GM12873 (cell line): Measurements from ENCODE around the gene RUNDC1.

Experiments
- CTCF ChIP-seq: IDR thresholded peaks from 2 replicates; pipeline ENCODE4 v1.5.1; 2012; ENCODE audit warnings: low read depth, mild to moderate bottlenecking, moderate library complexity, low read length, control low read depth; ENCODE audit not compliant: insufficient read depth; ENCODE audit errors: missing control alignments

The RUNDC1 gene

DNA sequence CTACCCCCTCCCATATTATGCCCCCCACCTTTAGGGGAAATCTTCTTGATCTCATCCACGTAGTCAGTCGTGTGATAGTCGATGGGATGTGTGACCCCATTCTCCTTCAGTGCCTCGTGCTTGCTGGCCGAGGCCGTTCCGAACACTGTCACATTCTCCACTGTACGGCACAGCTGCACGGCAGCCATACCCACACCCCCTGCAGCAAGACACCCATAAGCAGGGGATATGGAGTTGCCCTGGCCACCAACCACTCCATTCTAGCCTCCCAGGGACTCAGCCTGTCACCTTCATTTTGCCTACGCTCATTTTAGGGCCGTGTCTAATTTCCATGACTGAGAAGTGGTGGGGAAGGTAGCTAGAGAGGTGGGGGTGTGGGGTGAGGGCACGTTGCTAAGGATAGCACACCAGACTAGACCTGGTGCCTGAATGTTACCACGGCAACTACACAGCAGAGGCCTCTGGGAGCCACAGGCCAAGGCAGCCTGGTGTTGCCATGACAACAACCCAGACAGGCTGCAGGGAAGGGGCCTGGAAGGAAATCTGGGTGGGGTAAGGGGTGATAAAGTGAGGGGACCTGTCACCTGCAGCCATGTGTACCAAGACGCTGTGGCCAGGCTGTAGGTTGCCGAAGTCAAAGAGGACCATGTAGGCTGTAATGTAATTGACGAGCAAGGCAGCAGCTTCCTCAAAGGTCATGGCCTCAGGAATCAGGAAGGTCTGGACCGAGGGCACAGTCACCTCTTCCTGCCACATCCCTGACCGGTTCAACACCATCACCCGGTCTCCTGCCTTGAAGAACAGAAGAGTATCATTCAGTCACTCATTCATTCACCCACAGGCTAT is 37.9 kb downstream of the RUNDC1 start:
- TF ChIP-seq CTCF, result no peak

GRCh38 chr17:43018932-43019331 is 38.6 kb downstream of the RUNDC1 start:
- no peak for TF ChIP-seq CTCF

DNA sequence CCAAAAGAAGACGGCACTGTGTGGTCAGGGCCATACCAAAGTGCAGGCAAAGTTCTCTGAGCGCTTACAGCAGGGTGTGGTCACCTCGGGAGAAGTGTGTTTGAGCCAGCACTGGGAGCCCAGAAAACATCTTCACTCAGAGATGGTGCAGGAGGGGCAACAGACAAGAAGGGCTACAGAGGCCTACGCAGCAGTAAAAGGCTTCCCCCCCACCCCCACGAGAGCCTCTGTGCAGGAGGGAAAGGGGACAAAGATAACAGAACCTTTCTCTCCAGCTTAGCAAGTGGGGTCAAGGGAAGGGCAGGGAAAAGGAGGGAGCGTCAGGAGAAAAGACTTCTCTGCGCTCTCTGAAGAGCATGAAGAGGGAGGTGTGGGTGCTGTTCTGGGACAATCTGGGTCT is 39.1 kb downstream of the RUNDC1 start:
- no peak for TF ChIP-seq CTCF

DNA sequence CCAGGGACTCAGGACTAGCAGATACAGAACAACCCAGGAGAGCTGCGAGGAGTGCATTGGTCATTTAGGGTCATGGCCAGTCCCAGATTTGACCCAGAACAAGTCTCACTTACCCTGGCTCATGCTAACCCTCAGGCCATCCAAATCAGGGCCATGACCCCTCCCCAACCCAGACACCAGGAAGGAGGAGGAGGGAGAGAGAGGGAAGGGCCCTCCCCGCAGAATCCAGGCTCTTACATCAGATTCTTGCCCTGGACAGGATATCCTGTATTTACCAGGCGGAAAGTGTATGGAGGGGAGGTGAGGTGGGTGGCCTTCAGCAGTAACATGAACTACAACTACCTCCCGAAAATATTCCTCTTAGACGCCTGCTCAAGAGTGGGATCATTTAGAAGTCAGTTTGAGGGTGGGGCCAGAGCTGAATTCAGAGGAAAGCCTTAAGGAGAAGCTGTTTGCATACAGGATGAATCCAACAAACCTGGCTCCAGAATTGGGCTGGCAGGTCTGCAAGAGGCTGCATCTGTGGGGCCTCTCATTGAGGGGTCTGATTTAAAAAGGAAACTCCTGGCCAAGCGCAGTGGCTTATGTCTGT is 39.8 kb downstream of the RUNDC1 start:
- no peak for TF ChIP-seq CTCF

DNA sequence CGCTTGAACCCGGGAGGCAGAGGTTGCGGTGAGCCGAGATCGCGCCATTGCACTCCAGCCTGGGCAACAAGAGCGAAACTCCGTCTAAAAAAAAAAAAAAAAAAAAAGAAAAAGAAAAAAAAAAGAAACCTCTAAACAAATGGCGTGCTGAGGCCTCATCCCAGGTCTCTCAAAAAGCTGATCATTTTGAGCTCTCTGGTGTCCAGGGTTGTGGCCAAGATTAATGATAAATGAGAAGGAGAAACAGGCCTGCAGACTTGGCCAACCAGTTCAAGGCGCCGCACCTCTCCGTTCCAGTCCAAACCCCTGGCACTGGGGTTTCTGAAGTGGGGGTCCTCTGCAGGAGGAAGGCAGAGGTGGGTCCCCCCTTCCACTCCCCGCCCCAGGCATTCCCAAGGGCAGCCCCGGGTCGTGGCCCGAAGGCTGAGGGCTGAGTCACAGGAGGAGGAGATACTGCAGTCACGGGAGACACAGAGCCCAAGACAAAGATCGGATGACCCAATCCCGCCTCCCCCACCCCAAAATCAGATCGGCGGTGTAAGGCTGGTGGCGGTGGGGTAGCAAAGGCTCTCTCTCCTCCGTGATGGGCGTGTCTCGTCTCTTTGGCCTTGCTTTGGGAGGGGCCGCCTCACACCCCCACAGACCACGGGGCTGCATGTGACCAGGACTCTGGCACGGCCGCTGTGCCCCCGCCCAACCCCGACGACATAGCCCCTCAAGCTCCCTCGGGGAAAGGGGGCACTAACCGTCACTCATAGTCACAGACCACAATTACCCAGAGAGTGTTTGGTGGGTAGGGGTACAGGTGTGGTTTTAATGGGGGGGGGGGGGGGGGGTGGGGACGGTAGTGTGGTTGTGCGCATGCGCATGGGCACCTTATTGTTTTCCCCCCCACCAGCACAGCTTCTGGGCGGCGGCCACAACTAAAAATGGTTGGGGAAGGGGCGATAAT is 40.7 kb downstream of the RUNDC1 start:
- TF ChIP-seq CTCF, result no peak

DNA sequence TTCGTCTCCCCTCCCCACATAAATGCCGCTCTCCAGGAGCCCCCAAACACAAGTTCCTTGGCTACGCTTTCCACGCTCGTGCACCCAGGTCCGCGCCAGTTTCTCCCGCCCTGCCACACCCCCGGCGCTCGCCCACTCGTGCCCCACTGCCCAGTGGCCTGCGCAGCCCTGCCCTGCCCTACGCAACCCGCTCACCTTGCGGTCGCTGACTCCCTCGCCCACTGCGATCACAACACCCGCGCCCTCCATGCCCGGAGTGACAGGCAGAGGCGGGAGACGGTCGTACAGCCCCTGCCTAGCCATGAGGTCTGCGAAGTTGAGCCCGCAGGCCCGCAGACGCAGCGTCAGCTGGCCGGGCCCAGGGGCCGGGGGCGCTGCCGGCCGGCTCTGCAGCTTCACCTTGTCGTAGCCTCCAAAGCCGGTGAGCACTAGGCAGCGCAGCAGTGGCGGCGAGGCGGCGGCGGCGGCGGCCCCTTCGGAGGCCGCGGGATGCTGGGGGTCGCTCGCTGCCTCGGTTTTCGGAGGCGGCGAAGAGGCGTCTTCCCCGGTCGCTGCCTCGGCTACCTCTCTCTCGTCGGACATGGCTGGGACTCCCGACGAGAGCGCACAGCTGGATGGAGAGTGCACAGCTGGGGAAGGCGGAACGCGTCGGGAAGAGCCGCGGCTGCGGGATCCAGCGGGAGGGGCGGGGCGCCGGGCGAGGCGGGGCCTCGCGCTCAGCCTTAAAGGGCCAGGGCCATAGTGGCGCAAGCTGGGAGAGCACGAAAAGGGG is 41.6 kb downstream of the RUNDC1 start, which contains the start of gene VAT1:
TSS of gene VAT1 (minus strand) at position 645 of the 772 bp plus-strand sequence. CDS start at position 582, 63 bp downstream.
- TF ChIP-seq CTCF, result no peak
